ENCODE results near the gene TMBIM6.
"Not testable (repeated sequence)": the region's sequence is repeated elsewhere in the genome, so short reads cannot be mapped to it uniquely, and the experiment has no call there.

Gene TMBIM6

DNA sequence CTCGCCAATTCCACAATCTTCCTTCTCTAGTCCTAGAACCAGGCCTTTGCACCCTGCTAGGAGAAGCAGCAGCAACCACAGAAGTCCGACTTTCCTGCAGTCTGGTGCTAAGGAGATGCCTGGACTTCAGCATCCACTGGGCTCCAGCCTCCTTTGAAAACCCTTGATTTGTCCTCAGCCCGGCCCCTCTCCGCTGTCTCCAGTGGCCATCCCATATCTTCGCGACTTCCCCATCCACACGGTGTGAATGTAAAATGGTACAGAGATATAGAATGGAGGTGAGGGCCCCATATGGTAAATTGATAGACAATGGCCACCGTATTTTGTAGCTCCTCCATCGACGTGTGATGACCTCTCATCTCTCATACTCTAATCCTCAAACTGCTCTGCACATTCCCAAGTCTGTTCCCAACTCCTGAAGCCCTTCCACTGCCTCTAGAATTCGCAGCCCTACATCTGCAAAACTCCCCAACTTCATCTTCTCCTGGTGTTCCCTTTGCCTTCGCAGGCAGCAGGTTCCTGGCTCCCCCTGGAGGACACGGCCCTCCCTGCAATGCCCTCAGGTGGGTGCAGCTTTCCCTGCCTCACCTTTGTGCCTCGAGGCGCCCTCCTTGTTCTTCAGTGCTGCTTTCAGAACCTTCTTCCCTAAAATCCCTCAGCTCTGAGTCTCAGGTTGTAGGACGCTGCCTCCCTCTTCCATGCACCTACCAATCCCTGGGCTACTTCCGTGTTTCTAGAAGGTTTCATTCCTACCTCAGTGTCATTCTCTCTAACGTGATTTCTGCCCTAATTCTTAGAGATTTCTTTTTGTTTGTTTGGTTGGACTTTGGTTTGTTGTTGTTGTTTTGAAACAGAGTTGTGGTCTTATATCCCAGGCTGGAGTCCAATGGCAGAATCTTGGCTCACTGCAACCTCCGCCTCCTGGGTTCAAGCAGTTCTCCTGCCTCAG lies 36.7 kb downstream of the TMBIM6 start:
- Histone ChIP-seq H3K27me3 (ENCODE audit: insufficient read depth, low read depth, severe bottlenecking) (no peaks in the 10 kb centered on the region), H3K36me3 (no peaks in the 10 kb centered on the region), H3K9me3 (ENCODE audit: severe bottlenecking) (no peaks in the 10 kb centered on the region), H3K4me3 (ENCODE audit: low read depth, low read length) (no peak overlapping the region), H3K27ac (no peak overlapping the region)
- peak; percentile 69 for DNase-seq
- TF ChIP-seq, protein P1, sequence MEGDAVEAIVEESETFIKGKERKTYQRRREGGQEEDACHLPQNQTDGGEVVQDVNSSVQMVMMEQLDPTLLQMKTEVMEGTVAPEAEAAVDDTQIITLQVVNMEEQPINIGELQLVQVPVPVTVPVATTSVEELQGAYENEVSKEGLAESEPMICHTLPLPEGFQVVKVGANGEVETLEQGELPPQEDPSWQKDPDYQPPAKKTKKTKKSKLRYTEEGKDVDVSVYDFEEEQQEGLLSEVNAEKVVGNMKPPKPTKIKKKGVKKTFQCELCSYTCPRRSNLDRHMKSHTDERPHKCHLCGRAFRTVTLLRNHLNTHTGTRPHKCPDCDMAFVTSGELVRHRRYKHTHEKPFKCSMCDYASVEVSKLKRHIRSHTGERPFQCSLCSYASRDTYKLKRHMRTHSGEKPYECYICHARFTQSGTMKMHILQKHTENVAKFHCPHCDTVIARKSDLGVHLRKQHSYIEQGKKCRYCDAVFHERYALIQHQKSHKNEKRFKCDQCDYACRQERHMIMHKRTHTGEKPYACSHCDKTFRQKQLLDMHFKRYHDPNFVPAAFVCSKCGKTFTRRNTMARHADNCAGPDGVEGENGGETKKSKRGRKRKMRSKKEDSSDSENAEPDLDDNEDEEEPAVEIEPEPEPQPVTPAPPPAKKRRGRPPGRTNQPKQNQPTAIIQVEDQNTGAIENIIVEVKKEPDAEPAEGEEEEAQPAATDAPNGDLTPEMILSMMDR (IDR thresholded peaks at IDR 0.05; ENCODE audit: low read depth, low read length) = peak; percentile 97

DNA sequence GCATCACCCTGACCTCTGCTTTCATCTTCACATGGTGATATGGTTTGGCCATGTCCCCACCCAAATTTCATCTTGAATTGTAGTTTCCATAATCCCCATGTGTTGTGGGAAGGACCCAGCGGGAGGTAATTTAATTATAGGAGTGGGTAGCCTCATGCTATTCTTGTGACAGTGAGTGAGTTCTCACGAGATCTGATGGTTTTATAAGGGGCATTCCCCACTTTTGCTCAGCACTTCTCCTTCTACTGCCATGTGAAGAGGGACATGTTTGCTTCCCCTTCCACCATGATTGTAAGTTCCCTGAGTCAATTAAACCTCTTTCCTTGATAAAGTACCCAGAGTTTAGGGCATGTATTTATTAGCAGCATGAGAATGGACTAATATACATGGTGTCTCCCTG lies 38.2 kb downstream of the TMBIM6 start:
- TF ChIP-seq, protein P1 (IDR thresholded peaks at IDR 0.05; ENCODE audit: low read depth, low read length) = no peak
- no peaks in the 10 kb centered on the region for H3K27me3 ChIP-seq (ENCODE audit: insufficient read depth, low read depth, severe bottlenecking)
- DNase-seq = no peak
- H3K9me3 ChIP-seq (ENCODE audit: severe bottlenecking) = no peaks in the 10 kb centered on the region
- H3K36me3 ChIP-seq = no peaks in the 10 kb centered on the region
- no peak overlapping the region for H3K27ac ChIP-seq
- no peak overlapping the region for H3K4me3 ChIP-seq (ENCODE audit: low read depth, low read length)

DNA sequence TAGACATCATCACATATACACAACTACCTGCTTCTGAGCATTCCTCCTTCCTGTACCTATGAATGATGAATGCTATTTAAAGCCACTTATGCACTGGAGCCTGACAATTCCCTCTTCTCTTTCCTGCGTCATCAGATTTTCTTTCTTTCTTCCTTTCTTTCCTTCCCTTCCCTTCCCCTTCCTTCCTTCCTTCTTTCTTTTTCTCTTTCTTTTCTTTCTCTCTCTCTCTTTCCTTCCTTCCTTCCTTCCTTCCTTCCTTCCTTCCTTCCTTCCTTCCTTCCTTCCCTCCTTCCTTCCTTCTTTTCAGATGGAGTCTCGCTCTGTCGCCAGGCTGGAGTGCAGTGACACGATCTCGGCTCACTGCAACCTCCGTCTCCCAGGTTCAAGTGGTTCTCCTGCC lies 39.6 kb downstream of the TMBIM6 start:
- not testable (repeated sequence) for H3K9me3 ChIP-seq (ENCODE audit: severe bottlenecking); H3K27ac ChIP-seq; H3K36me3 ChIP-seq; H3K4me3 ChIP-seq (ENCODE audit: low read depth, low read length); H3K27me3 ChIP-seq (ENCODE audit: insufficient read depth, low read depth, severe bottlenecking); DNase-seq

DNA sequence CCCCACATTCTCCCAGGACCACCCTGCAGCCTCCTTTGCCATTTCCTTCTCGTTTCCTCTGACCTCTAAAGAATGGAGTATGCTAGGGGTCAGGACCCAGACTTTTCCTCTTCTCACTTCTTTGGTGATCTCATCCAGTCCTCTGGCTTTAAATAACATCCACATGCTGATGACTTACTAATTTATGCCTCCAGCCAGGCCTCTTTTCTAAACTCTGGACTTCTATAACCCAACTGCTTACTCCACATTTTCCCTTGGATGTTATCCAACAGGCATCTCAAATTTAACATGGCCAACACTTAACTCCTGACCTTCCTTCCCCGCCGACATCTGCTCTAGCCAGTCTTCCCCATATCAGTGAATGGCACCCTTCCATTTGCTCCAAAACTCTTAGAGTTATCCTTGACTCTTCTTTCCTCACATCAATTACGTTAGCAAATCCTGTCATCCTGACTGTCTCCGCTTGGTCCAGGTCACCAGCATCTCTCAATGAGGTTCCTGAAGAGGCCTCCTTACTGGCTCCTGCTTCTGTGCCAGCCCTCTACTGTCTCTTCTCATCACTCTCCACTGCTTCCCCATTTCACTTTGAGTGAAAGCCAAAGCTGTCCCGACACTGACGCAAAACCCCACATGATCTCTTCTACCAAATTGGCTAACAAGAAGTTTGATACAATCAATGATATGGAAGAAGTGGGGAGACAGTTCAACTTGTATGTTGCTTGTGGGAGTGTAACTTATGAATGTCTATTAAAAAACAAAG lies 42.7 kb downstream of the TMBIM6 start:
- TF ChIP-seq, protein P1 (IDR thresholded peaks at IDR 0.05; ENCODE audit: low read depth, low read length) = no peak
- H3K9me3 ChIP-seq (ENCODE audit: severe bottlenecking) = peaks cover 4% of the 10 kb centered on the region
- no peaks in the 10 kb centered on the region for H3K36me3 ChIP-seq
- no peak for DNase-seq
- no peak overlapping the region for H3K27ac ChIP-seq
- H3K27me3 ChIP-seq (ENCODE audit: insufficient read depth, low read depth, severe bottlenecking) = no peaks in the 10 kb centered on the region
- no peak overlapping the region for H3K4me3 ChIP-seq (ENCODE audit: low read depth, low read length)

DNA sequence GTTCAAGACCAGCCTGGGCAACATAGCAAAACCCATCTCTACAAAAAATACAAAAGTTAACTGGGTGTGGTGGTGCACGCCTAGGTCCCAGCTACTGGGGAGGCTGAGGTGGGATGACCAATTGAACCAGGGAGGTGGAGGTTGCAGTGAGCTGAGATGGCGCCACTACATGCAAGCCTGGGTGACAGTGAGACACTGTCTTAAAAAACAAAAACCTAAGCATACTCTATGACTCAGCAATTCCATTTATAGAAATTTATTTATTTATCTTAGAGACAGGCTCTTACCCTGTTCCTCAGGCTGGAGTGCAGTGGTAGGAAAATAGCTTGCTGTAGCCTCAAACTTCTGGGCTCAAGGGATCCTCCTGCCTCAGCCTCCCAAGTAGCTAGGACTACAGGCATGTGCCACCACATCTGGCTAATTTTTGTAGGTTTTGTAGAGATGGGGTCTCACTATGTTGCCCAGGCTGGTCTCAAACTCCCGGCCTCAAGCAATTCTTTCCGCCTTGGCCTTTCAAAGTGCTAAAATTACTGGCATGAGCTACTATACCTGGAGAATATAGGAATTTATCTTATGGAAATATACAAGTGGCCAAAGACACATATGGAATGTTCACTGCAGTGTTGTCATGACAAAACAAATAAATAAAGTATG lies 43.5 kb downstream of the TMBIM6 start:
- no peak overlapping the region for H3K27ac ChIP-seq
- no peaks in the 10 kb centered on the region for H3K27me3 ChIP-seq (ENCODE audit: insufficient read depth, low read depth, severe bottlenecking)

More for the DNA sequence above, 43.5 kb downstream of the TMBIM6 start:
- H3K4me3 ChIP-seq (ENCODE audit: low read depth, low read length) = no peak overlapping the region
- peaks cover 4% of the 10 kb centered on the region for H3K9me3 ChIP-seq (ENCODE audit: severe bottlenecking)
- DNase-seq = no peak
- TF ChIP-seq, protein P1 (IDR thresholded peaks at IDR 0.05; ENCODE audit: low read depth, low read length) = no peak
- H3K36me3 ChIP-seq = no peaks in the 10 kb centered on the region
